ENCODE results near the gene FBXO24. TPM values are rescaled to one million over a fixed set of nuclear protein-coding genes. Genes with fewer than 3 reads are reported as not detected.
A peak's percentile ranks its signal among the peaks of the same experiment; 100 is the strongest.

FBXO24 gene
- total and polyA plus RNA-seq, 9 of the 15 experiments (the other 6 are each of a cell fraction or from before 2014, with no cell fraction given): 0.17 to 0.95 (median 0.50) TPM

GRCh38 chr7:100546129-100546925 lies 39.8 kb upstream of the FBXO24 start:
- Histone ChIP-seq H3K4me2 (ENCODE audit: insufficient read depth, low read length) (peak overlapping the region; percentile 76), H3K9me3 (replicated peaks; ENCODE audit: control insufficient read depth, insufficient read depth, low read depth, low read length) (no peaks in the 10 kb centered on the region), H3K36me3 (ENCODE audit: control insufficient read depth, insufficient read depth, low read length) (peaks cover 29% of the 10 kb centered on the region), H4K20me1 (replicated peaks; ENCODE audit: control insufficient read depth, insufficient read depth, low read length) (no peaks in the 10 kb centered on the region), H3K79me2 (ENCODE audit: control insufficient read depth, insufficient read depth, low read length) (peaks cover 65% of the 10 kb centered on the region), H3K4me3 (peak overlapping the region; percentile 14; the same call in 1 of the 2 replicates), H3K9me1 (ENCODE audit: control insufficient read depth, insufficient read depth, low read length) (no peaks in the 10 kb centered on the region), H2AFZ (ENCODE audit: low read depth, low read length) (peak overlapping the region; percentile 76), H3K27ac (ENCODE audit: extremely low read depth, low read depth, low read length) (peak overlapping the region; percentile 78), H3K4me1 (replicated peaks in 1 of 2; ENCODE audit: control insufficient read depth in 2 of 2, insufficient read depth in 2 of 2, low read length in 2 of 2) (peaks cover 33 to 64% of the 10 kb centered on the region in 2 experiments), H3K27me3 (ENCODE audit: control insufficient read depth in 2 of 2, insufficient read depth in 2 of 2, low read length in 2 of 2) (no peaks in the 10 kb centered on the region), H3K9ac (ENCODE audit: insufficient read depth in 1 of 2, low read depth in 2 of 2, low read length in 2 of 2) (peak overlapping the region in 1 of 2 experiments; percentile 68; a peak in 3 of 4 replicates)
- FAIRE-seq (no peak), DNase-seq (ENCODE audit: extremely low read depth in 1 of 4, low spot score in 3 of 4) (no peak), ATAC-seq (peak; percentile 20)
- intact Hi-C loops (cut with micrococcal nuclease): no loop called here
- no TSS peak for BruUV-seq (replicated peaks)
- peak; percentile 14 for TF ChIP-seq TBP (optimal IDR thresholded peaks at IDR 0.05; ENCODE audit: low read depth, low read length)
- TF ChIP-seq SMAD4 (CRISPR knock-in tag; conservative IDR thresholded peaks at IDR 0.05): no peak
- TF ChIP-seq SP1 (CRISPR knock-in tag; IDR thresholded peaks at IDR 0.05): peak; percentile 46; the same call in 1 of the 2 replicates
- 0 out of 2 replicates have a peak, but pooled peaks have one; percentile 36 for TF ChIP-seq SMARCA4 (IDR thresholded peaks at IDR 0.05)
- TF ChIP-seq DACH1 (IDR thresholded peaks at IDR 0.05; ENCODE audit: partially characterized antibody): no peak
- TF ChIP-seq ZNF589 (CRISPR knock-in tag; IDR thresholded peaks at IDR 0.05; ENCODE audit: low read depth): peak; percentile 7; the same call in 1 of the 2 replicates
- peak in 1 of 2 experiments; percentile 25; a peak in 1 of 4 replicates for TF ChIP-seq MNT (conservative IDR thresholded peaks at IDR 0.05)
- TF ChIP-seq JUND (IDR thresholded peaks at IDR 0.05; ENCODE audit: borderline replicate concordance, low read depth, low read length): no peak
- no peak; the same call in 2 of the 3 replicates for TF ChIP-seq JUND (tag; IDR thresholded peaks at IDR 0.05; ENCODE audit: borderline replicate concordance, low read depth, low read length)
- TF ChIP-seq FOXK2 (conservative IDR thresholded peaks at IDR 0.05 in 1 of 2, IDR thresholded peaks at IDR 0.05 in 1 of 2; ENCODE audit: low read depth in 2 of 2): peak in 1 of 2 experiments; percentile 14; a peak in 1 of 4 replicates
- TF ChIP-seq PKNOX1 (IDR thresholded peaks at IDR 0.05): peak; percentile 62
- peak; percentile 1 for TF ChIP-seq MEIS2 (IDR thresholded peaks at IDR 0.05; ENCODE audit: partially characterized antibody)
- 0 out of 2 replicates have a peak, but pooled peaks have one; percentile 13 for TF ChIP-seq ZNF766 (CRISPR knock-in tag; conservative IDR thresholded peaks at IDR 0.05)
- peak; percentile 37; the same call in 1 of the 2 replicates for TF ChIP-seq ZFX (CRISPR knock-in tag; IDR thresholded peaks at IDR 0.05)
- TF ChIP-seq GTF2A2 (tag; IDR thresholded peaks at IDR 0.05): no peak
- no peak for TF ChIP-seq MITF (IDR thresholded peaks at IDR 0.05)
- 41% methylated on average over 10 of the region's 10 CpGs for whole genome bisulfite sequencing (ENCODE audit: insufficient coverage, low coverage, missing lambda C conversion rate)
- POLR2A ChIA-PET: interaction anchor here (0.6 to 1.9 kb wide), 6 partner anchors 13 to 257 kb away, joined by 3 to 6 read pairs (median 4); partner anchors contain the start of gene FBXO24
- in situ Hi-C loops (cut with MboI): no loop called here
- CTCF ChIA-PET (ENCODE audit: low intra/inter-chr PET ratio): interaction anchor here (0.6 to 1.5 kb wide), 2 partner anchors 63 to 129 kb away, joined by 3 to 5 read pairs; no protein-coding TSS in a partner anchor
